WI38 (cell line): Measurements from ENCODE around the gene TCFL5.

Experiments used
- H3K4me3 ChIP-seq: 2 replicates; pipeline ENCODE4 v1.5.1; 2011; ENCODE audit warnings: low read depth, mild to moderate bottlenecking, control low read depth, low read length
- TF ChIP-seq, protein P1 (sequence below): IDR thresholded peaks from 2 replicates; pipeline ENCODE4 v1.5.1; 2012; ENCODE audit warnings: low read depth, mild to moderate bottlenecking, control low read depth, low read length

Gene TCFL5

GRCh38 chr20:62893700-62894099 lies 32.1 kb upstream of the TCFL5 start:
- TF ChIP-seq, protein P1, sequence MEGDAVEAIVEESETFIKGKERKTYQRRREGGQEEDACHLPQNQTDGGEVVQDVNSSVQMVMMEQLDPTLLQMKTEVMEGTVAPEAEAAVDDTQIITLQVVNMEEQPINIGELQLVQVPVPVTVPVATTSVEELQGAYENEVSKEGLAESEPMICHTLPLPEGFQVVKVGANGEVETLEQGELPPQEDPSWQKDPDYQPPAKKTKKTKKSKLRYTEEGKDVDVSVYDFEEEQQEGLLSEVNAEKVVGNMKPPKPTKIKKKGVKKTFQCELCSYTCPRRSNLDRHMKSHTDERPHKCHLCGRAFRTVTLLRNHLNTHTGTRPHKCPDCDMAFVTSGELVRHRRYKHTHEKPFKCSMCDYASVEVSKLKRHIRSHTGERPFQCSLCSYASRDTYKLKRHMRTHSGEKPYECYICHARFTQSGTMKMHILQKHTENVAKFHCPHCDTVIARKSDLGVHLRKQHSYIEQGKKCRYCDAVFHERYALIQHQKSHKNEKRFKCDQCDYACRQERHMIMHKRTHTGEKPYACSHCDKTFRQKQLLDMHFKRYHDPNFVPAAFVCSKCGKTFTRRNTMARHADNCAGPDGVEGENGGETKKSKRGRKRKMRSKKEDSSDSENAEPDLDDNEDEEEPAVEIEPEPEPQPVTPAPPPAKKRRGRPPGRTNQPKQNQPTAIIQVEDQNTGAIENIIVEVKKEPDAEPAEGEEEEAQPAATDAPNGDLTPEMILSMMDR: no peak
- H3K4me3 ChIP-seq: no peak overlapping the region

DNA sequence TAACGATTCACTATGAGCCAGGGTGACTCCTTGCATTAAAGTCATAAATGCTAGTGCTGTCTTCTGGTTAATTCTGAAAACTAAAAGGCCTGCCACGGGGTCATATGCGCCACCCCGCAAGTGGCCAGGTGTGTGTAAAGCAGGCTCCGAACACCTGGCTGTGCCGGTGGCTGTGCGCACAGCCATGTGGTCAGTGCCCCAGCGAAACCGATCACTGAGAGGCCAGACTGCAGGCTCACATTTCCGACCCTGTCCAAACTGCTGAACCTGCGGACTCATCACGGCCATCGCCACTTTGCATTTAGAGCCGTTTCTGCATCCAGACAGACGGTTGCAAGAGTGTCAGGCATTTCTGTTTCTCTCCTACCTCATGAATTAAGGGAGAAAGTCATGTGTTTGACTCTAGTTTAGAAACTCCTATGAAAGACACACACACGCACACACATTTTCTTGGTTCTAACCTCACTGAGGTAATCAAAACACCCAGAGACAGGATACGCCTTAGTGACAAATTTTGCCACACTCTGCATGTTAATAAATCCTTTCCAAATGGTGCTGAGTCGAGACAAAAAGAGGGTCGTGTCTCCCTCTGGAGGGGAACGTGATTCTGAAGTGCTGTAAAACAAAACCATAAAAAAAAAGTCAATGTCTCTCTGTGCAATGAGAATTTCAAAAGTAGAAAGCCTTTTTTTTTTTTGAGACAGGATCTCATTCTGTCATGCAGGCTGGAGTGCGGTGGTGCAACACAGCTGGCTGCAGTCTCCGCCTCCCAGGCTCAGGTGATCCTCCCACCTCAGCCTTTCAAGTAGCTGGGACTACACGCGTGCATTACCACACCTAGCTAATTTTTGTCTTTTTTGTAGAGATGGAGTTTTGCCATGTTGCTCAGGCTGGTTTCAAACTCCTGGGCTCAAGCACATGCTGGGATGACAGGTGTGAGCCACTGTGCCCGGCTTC lies 31.0 kb upstream of the TCFL5 start:
- H3K4me3 ChIP-seq: no peak overlapping the region
- TF ChIP-seq, protein P1: no peak

DNA sequence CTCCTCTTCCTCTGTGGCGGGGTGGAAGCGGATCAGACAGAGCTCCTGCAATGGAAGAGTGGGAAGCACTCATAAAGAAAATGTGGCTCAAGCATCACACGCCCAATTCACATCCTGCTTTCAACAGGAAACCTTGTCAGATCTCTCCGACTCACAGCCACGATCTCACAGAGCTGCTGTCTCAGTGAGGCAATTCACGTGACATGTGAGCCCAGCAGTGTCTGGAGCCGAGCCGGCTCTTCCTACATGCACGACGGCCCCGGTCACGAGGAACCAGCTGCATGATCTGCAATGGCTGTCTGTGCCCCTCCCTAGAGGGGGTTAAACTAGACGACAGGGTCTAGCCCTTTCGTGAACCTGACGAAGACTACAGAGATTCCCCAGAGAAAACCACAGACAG lies 29.5 kb upstream of the TCFL5 start:
- TF ChIP-seq, protein P1: no peak

GRCh38 chr20:62890444-62890843 lies 28.8 kb upstream of the TCFL5 start:
- no peak overlapping the region for H3K4me3 ChIP-seq
- TF ChIP-seq, protein P1: no peak

More for the DNA sequence above, 29.5 kb upstream of the TCFL5 start:
- H3K4me3 ChIP-seq: no peak overlapping the region

DNA sequence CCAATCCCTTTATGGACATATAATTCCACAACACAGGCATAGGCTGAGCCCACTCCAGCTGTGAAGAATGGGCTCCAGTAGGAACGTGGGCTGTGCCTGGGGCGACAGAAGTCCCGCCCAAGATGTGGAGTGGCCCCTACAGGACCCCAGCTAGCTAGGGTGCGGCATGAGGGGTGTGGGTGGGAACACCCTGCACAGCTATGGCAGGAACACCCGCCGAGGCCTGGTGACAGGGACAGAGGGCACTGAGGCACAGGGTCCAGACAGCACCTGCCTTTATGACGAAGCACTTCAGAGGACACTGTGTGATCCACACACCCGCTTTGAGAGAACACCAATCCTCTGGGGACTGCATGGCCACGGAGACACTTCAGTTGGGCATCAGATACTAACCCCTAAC lies 28.2 kb upstream of the TCFL5 start:
- H3K4me3 ChIP-seq: no peak overlapping the region
- TF ChIP-seq, protein P1: no peak

DNA sequence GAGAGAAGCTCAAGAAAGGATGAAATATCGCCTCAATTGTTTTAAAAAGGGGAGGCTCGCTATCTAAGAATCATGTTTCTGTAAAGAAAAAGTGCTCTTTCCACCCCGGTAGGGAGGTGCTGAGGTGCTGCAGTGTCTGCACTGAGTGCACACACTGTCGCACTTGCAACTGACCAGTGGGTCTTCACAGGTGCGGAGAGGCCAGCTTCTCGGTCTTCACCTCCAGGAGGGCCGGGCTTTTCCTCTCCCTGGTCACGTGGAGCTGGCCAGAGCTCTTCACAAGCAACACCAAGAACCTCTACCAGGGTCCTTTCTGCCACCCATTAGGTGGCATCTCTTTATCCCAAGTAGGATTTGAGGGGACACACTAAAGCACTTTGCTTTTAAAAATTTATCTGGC lies 27.8 kb upstream of the TCFL5 start:
- no peak overlapping the region for H3K4me3 ChIP-seq
- TF ChIP-seq, protein P1: no peak

GRCh38 chr20:62888910-62889309 lies 27.3 kb upstream of the TCFL5 start:
- TF ChIP-seq, protein P1: no peak
- no peak overlapping the region for H3K4me3 ChIP-seq
